Endothelial cell of umbilical vein (primary cell): ENCODE data around the gene MYRFL.

Experiments used
- CTCF ChIP-seq, 2 donors: IDR thresholded peaks; 1 replicate in 1 of 2; 2 replicates in 1 of 2; pipeline ENCODE4 v1.5.1; 2011; ENCODE audit warnings: low read length in 2 of 2, mild to moderate bottlenecking in 2 of 2, moderate library complexity in 2 of 2, control low read depth in 1 of 2, inconsistent platforms in 1 of 2, low read depth in 1 of 2; ENCODE audit not compliant: insufficient read depth in 1 of 2; ENCODE audit errors: extremely low read depth in 1 of 2
- EZH2 ChIP-seq: IDR thresholded peaks from 2 replicates; pipeline ENCODE4 v1.6.1; 2012; ENCODE audit warnings: borderline replicate concordance, low read depth, mild to moderate bottlenecking, moderate library complexity, low read length, inconsistent platforms; ENCODE audit not compliant: severe bottlenecking
- GATA2 ChIP-seq: IDR thresholded peaks from 2 replicates; pipeline ENCODE4 v1.7.0; 2011; ENCODE audit warnings: low read depth, mild to moderate bottlenecking, moderate library complexity, mixed read lengths, low read length; ENCODE audit not compliant: insufficient read length, insufficient read depth
- MAX ChIP-seq: IDR thresholded peaks from 2 replicates; pipeline ENCODE4 v1.6.1; 2011; ENCODE audit not compliant: insufficient read depth, insufficient read length
- POLR2A ChIP-seq: IDR thresholded peaks from 2 replicates; pipeline ENCODE4 v1.6.1; 2012; ENCODE audit warnings: low read depth, mild to moderate bottlenecking, control low read depth, low read length
- POLR2AphosphoS5 ChIP-seq: IDR thresholded peaks from 2 replicates; pipeline ENCODE4 v1.6.1; 2012; ENCODE audit warnings: low read depth, mild to moderate bottlenecking, control low read depth, low read length, moderate library complexity; ENCODE audit not compliant: insufficient read depth

- TF ChIP-seq EZH2 (no peak), CTCF (IDR thresholded peaks at IDR 0.05; ENCODE audit: extremely low read depth in 1 of 2, insufficient read depth in 1 of 2, low read depth in 1 of 2, low read length in 2 of 2) (no peak), MAX (no peak), POLR2AphosphoS5 (no peak), POLR2A (no peak), GATA2 (no peak)
Observed at GRCh38 chr12:70007687-70008086, 182.7 kb downstream of the MYRFL start.
